Measurements from ENCODE around the gene ARL17A.
"Not testable (repeated sequence)": the region's sequence is repeated elsewhere in the genome, so short reads cannot be mapped to it uniquely, and the experiment has no call there.

- not testable (repeated sequence) for TF ChIP-seq POLR2AphosphoS5 (IDR thresholded peaks at IDR 0.05); CTCF (IDR thresholded peaks at IDR 0.05; ENCODE audit: poor library complexity, severe bottlenecking); REST (IDR thresholded peaks at IDR 0.05; ENCODE audit: borderline replicate concordance); EZH2 (IDR thresholded peaks at IDR 0.05; ENCODE audit: borderline replicate concordance, insufficient read depth, low read length, poor library complexity, severe bottlenecking); EP300 (conservative IDR thresholded peaks at IDR 0.05; ENCODE audit: poor library complexity, severe bottlenecking); RAD21 (conservative IDR thresholded peaks at IDR 0.05)
These were observed 103.9 kb downstream of the ARL17A start for GRCh38 chr17:46475583-46475982.

All from neural cell (in vitro differentiated cells).